Keratinocyte (primary cell): ENCODE data around the gene COG6. TPM values are rescaled to one million over a fixed set of nuclear protein-coding genes. Genes with fewer than 3 reads are reported as not detected.

Experiments
- DNase-seq: peaks from one replicate; pipeline ENCODE4 v3.0.0-alpha.2; 2011; ENCODE audit warnings: low read depth, missing footprints, low spot score
- FAIRE-seq: peaks from 2 replicates; lab custom pipeline; 2011; peaks lifted over from hg19 to GRCh38; lab: Jason Lieb, UNC
- H2AFZ ChIP-seq: 2 replicates; pipeline ENCODE4 v1.6.0; 2012; ENCODE audit warnings: low read length, control low read depth, inconsistent platforms; ENCODE audit not compliant: control insufficient read depth
- H3K27ac ChIP-seq: 2 replicates; pipeline ENCODE4 v1.5.1; 2011; ENCODE audit warnings: low read length; ENCODE audit not compliant: control insufficient read depth, insufficient read depth
- H3K27me3 ChIP-seq: 3 replicates; pipeline ENCODE4 v1.6.0; 2011; ENCODE audit warnings: low read length; ENCODE audit not compliant: control insufficient read depth, insufficient read depth; ENCODE audit errors: extremely low read depth
- H3K36me3 ChIP-seq, 2 experiments: 2 replicates in 1 of 2; 3 replicates in 1 of 2; pipeline ENCODE4 v1.5.1; 2011; ENCODE audit warnings: low read length in 2 of 2, mild to moderate bottlenecking in 1 of 2; ENCODE audit not compliant: control insufficient read depth in 2 of 2, insufficient read depth in 2 of 2; ENCODE audit errors: extremely low read depth in 1 of 2
- H3K4me1 ChIP-seq: 3 replicates; pipeline ENCODE4 v1.5.1; 2011; ENCODE audit warnings: low read length; ENCODE audit not compliant: control insufficient read depth, insufficient read depth; ENCODE audit errors: extremely low read depth
- H3K4me2 ChIP-seq: 3 replicates; pipeline ENCODE4 v1.6.0; 2011; ENCODE audit warnings: low read depth, low read length; ENCODE audit not compliant: control insufficient read depth, insufficient read depth; ENCODE audit errors: extremely low read depth
- H3K4me3 ChIP-seq, 3 experiments: fragments of 200-600 bp in 1 of 3; sonication (generic) in 1 of 3; 2 replicates in 2 of 3; 3 replicates in 1 of 3; pipeline ENCODE4 v1.5.1; 2011 to 2016; ENCODE audit warnings: low read length in 3 of 3, mild to moderate bottlenecking in 3 of 3, control low read depth in 2 of 3, inconsistent platforms in 1 of 3, low read depth in 1 of 3, mixed read lengths in 1 of 3, mixed run types in 1 of 3, moderate library complexity in 1 of 3; ENCODE audit not compliant: control insufficient read depth in 2 of 3, insufficient read depth in 2 of 3; ENCODE audit errors: extremely low read depth in 1 of 3
- H3K79me2 ChIP-seq: 2 replicates; pipeline ENCODE4 v1.6.0; 2012; ENCODE audit warnings: low read length; ENCODE audit not compliant: control insufficient read depth, insufficient read depth
- H3K9ac ChIP-seq: 3 replicates; pipeline ENCODE4 v1.6.0; 2011; ENCODE audit warnings: low read length; ENCODE audit not compliant: control insufficient read depth, insufficient read depth; ENCODE audit errors: extremely low read depth
- H3K9me1 ChIP-seq: 3 replicates; pipeline ENCODE4 v1.6.0; 2011; ENCODE audit warnings: low read length; ENCODE audit not compliant: control insufficient read depth, insufficient read depth; ENCODE audit errors: extremely low read depth
- H3K9me3 ChIP-seq: 2 replicates; pipeline ENCODE4 v1.5.1; 2012; ENCODE audit warnings: low read depth, low read length; ENCODE audit not compliant: control insufficient read depth
- H4K20me1 ChIP-seq: 3 replicates; pipeline ENCODE4 v1.6.0; 2011; ENCODE audit warnings: low read length; ENCODE audit not compliant: control insufficient read depth, insufficient read depth; ENCODE audit errors: extremely low read depth
- CTCF ChIP-seq, 3 experiments: IDR thresholded peaks in 1 of 3; conservative IDR thresholded peaks in 1 of 3; optimal IDR thresholded peaks in 1 of 3; 2 replicates in 2 of 3; 3 replicates in 1 of 3; pipeline versions ENCODE3 to v1.5.1; 2011; ENCODE audit warnings: low read length in 3 of 3, mild to moderate bottlenecking in 3 of 3, moderate library complexity in 2 of 3, control low read depth in 1 of 3, inconsistent platforms in 1 of 3; ENCODE audit not compliant: insufficient read depth in 2 of 3; ENCODE audit errors: extremely low read depth in 1 of 3
- EZH2 ChIP-seq: IDR thresholded peaks from one replicate; pipeline ENCODE4 v1.6.1; 2012; ENCODE audit warnings: inconsistent platforms, mild to moderate bottlenecking, low read length, moderate library complexity
- dilution Hi-C: fragments of 300-500 bp; cut with MboI; formaldehyde crosslinking; loops from one replicate; pipeline ENCODE4 v1.7.0; 2020; ENCODE audit warnings: low sequenced_read_pairs; ENCODE audit not compliant: extremely low pct_ligation_motif_present
- polyA plus RNA-seq, 5 experiments: library from polyadenylated mRNA; depleted of rRNA in 3 of 5; stranded (reverse) in 3 of 5; stranded (forward) in 1 of 5; unstranded in 1 of 5; fragments of >200 nt; gene quantifications; 1 replicate in 1 of 5; 2 replicates in 3 of 5; 3 replicates in 1 of 5; pipeline versions ENCODE4 v1.2.1 to v1.2.3, GENCODE V29; 2011 to 2012; ENCODE audit warnings: missing spikeins in 2 of 5, low read depth in 1 of 5, low replicate concordance in 1 of 5

Gene COG6
- polyA plus RNA-seq, 1 donor (not counting 4 experiments of a cell fraction or from before 2014, with no cell fraction given) = 25.5 TPM

GRCh38 chr13:39777021-39777420, 121.6 kb downstream of the COG6 start:
- Histone ChIP-seq H3K4me1 (peaks cover 10% of the 10 kb centered on the region), H3K27ac (peak overlapping the region; percentile 42), H3K79me2 (no peaks in the 10 kb centered on the region), H4K20me1 (no peaks in the 10 kb centered on the region), H3K4me3 (no peak overlapping the region), H3K4me2 (no peak overlapping the region), H3K36me3 (no peaks in the 10 kb centered on the region), H2AFZ (no peak overlapping the region), H3K27me3 (no peaks in the 10 kb centered on the region), H3K9me1 (no peaks in the 10 kb centered on the region), H3K9me3 (peaks cover 2% of the 10 kb centered on the region), H3K9ac (no peak overlapping the region)
- TF ChIP-seq EZH2 (no peak), CTCF (optimal IDR thresholded peaks at IDR 0.05 in 1 of 3, IDR thresholded peaks at IDR 0.05 in 1 of 3, conservative IDR thresholded peaks at IDR 0.05 in 1 of 3; ENCODE audit: extremely low read depth in 1 of 3, insufficient read depth in 2 of 3, low read length in 3 of 3) (no peak)
- dilution Hi-C loops = no loop called here
- no peak for FAIRE-seq
- no peak for DNase-seq

GRCh38 chr13:39777527-39778061, 122.1 kb downstream of the COG6 start:
- no peaks in the 10 kb centered on the region for H3K27me3 ChIP-seq
- TF ChIP-seq EZH2 = no peak
- peak; percentile 64 to 69 (median 68) for TF ChIP-seq CTCF (optimal IDR thresholded peaks at IDR 0.05 in 1 of 3, IDR thresholded peaks at IDR 0.05 in 1 of 3, conservative IDR thresholded peaks at IDR 0.05 in 1 of 3; ENCODE audit: extremely low read depth in 1 of 3, insufficient read depth in 2 of 3, low read length in 3 of 3)
- DNase-seq (peak; percentile 70), FAIRE-seq (peak; percentile 88)
- H3K4me2 ChIP-seq = no peak overlapping the region
- H2AFZ ChIP-seq = no peak overlapping the region
- H3K79me2 ChIP-seq = no peaks in the 10 kb centered on the region
- no peak overlapping the region for H3K9ac ChIP-seq
- H4K20me1 ChIP-seq = no peaks in the 10 kb centered on the region
- peaks cover 2% of the 10 kb centered on the region for H3K9me3 ChIP-seq
- H3K27ac ChIP-seq = peak overlapping the region; percentile 42
- no peaks in the 10 kb centered on the region for H3K9me1 ChIP-seq
- no peaks in the 10 kb centered on the region for H3K36me3 ChIP-seq
- H3K4me1 ChIP-seq = peaks cover 10% of the 10 kb centered on the region
- H3K4me3 ChIP-seq = no peak overlapping the region
- dilution Hi-C loops = no loop called here
